H54 (cell line): ENCODE measurements around the gene GK2.

Experiments used
- DNase-seq: peaks from one replicate; pipeline ENCODE4 v3.0.0; 2011; ENCODE audit warnings: low spot score, mixed read lengths; ENCODE audit not compliant: insufficient read length
- FAIRE-seq: peaks from 3 replicates; lab custom pipeline; 2011; peaks lifted over from hg19 to GRCh38; lab: Jason Lieb, UNC
- POLR2A ChIP-seq: IDR thresholded peaks from 2 replicates; pipeline ENCODE4 v1.6.1; 2011; ENCODE audit warnings: low read depth, mild to moderate bottlenecking, low read length

GK2 gene

GRCh38 chr4:79413032-79413885, 5.2 kb upstream of the GK2 start:
- no peak for DNase-seq
- no peak for TF ChIP-seq POLR2A
- FAIRE-seq = no peak

- FAIRE-seq (no peak), DNase-seq (no peak)
- no peak for TF ChIP-seq POLR2A
Observed at GRCh38 chr4:79404666-79405065, 3.4 kb downstream of the GK2 start.

GRCh38 chr4:79403356-79403755, 4.7 kb downstream of the GK2 start:
- FAIRE-seq = no peak
- DNase-seq = no peak
- no peak for TF ChIP-seq POLR2A

- no peak for TF ChIP-seq POLR2A
- DNase-seq (no peak), FAIRE-seq (no peak)
Observed at GRCh38 chr4:79402332-79402851, 5.6 kb downstream of the GK2 start.

- FAIRE-seq (no peak), DNase-seq (no peak)
- no peak for TF ChIP-seq POLR2A
Observed at GRCh38 chr4:79399076-79399475, 9.0 kb downstream of the GK2 start.

- FAIRE-seq (no peak), DNase-seq (no peak)
- TF ChIP-seq POLR2A = no peak
Observed at GRCh38 chr4:79397951-79398350, 10.1 kb downstream of the GK2 start.

- FAIRE-seq = no peak
- DNase-seq = no peak
- TF ChIP-seq POLR2A = no peak
Observed at GRCh38 chr4:79396794-79397193, 11.2 kb downstream of the GK2 start.

- no peak for TF ChIP-seq POLR2A
- FAIRE-seq = no peak
- no peak for DNase-seq
Observed at GRCh38 chr4:79395841-79396240, 12.2 kb downstream of the GK2 start.

GRCh38 chr4:79390890-79391289, 17.1 kb downstream of the GK2 start:
- FAIRE-seq (no peak), DNase-seq (no peak)
- TF ChIP-seq POLR2A = no peak

- no peak for TF ChIP-seq POLR2A
- FAIRE-seq (no peak), DNase-seq (no peak)
Observed at GRCh38 chr4:79385641-79386040, 22.4 kb downstream of the GK2 start.

GRCh38 chr4:79381161-79381560, 26.9 kb downstream of the GK2 start:
- TF ChIP-seq POLR2A = no peak
- no peak for DNase-seq
- no peak for FAIRE-seq

- no peak for DNase-seq
Observed at GRCh38 chr4:79370026-79370425, 38.0 kb downstream of the GK2 start.

GRCh38 chr4:79367096-79367495, 40.9 kb downstream of the GK2 start:
- TF ChIP-seq POLR2A = no peak
- FAIRE-seq (no peak), DNase-seq (no peak)

More at GRCh38 chr4:79370026-79370425, 38.0 kb downstream of the GK2 start:
- FAIRE-seq = no peak
- no peak for TF ChIP-seq POLR2A

GRCh38 chr4:79366422-79366821, 41.6 kb downstream of the GK2 start:
- DNase-seq = no peak
- no peak for TF ChIP-seq POLR2A
- no peak for FAIRE-seq

- FAIRE-seq (no peak), DNase-seq (no peak)
- TF ChIP-seq POLR2A = no peak
Observed at GRCh38 chr4:79364061-79364460, 44.0 kb downstream of the GK2 start.
